ENCODE results near the gene BAG1.

BAG1 gene

GRCh38 chr9:33209394-33209793 lies 55.1 kb downstream of the BAG1 start:
- DNase-seq, result no peak

GRCh38 chr9:33202552-33203201 lies 61.8 kb downstream of the BAG1 start:
- peak; percentile 75 for DNase-seq
